ENCODE results near the gene TBC1D7.

Gene TBC1D7

DNA sequence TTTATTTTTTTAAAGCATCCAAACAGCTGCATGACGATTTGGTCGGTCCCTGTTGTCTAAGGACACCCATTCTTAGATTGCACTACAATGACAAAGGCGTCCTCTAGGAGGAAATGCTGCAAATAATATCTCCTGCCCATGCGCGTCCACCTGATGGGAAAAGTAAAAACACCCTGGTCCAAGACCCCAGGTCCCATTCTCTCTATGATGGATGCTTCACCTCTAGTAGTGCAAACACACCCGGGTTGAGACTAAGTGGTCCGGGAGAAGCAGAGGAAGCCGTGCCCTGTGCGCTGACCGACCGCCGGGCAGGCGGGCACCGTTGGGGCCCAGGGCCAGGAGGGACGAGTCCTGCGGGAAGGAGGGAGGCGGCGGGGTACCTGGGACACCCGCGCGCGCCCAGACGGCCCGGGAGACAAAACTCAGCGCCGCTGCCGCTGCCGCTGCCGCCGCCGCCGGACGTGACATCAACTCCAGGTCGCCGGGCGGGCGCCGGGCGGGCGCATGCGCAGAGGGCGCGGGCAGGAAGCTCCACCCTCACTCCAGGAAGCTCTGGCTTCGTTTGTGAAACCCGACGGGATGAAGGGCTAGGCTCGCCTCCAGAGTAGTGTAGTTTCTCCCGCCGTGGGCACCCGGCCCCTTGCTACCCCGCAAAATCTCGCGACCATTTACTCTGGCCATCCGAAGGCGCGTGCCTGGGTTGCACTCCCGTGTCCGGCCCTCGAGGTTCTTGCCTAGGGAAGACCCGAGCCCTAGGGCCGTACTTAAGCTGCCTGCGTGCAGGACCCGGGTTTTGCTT lies at the start of gene TBC1D7:
TSS of gene TBC1D7 (minus strand) at position 462 of the 799 bp plus-strand sequence. CDS start 1,639 bp downstream, outside the sequence.
- peak; percentile 63 for DNase-seq

DNA sequence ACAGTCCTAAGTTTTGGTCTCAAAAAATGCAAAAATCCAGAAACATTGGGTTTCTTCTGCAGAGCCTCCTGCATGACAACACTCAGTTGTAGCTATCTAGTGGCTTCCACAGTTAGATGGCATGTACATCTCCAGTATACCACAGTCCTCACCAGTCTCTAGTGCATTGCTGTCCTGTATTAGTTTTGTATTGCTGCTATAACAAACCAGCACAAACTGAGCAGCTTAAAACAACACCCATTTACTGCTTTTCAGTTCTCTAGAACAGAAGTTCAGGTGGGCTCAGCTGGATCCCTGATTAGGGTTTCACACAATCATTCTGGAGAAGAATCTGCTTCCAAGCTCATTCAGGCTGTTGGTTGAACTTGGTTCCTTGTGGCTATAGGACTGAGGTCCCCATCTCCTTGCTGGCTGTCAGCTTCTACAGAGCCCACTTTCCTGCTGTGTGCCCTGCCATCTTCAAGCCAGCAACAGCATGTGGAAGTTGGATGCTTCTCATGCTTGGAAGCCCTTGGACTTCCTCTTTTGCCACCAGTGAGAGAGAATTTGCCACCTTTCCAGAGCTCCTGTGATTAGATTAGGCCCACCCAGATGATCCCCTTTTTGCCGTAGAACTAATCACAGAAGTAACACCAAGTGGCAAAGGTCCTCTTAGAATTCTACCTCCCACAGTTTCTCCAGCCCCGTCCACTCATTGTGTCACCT lies 48.9 kb upstream of the TBC1D7 start:
- no peak for DNase-seq

DNA sequence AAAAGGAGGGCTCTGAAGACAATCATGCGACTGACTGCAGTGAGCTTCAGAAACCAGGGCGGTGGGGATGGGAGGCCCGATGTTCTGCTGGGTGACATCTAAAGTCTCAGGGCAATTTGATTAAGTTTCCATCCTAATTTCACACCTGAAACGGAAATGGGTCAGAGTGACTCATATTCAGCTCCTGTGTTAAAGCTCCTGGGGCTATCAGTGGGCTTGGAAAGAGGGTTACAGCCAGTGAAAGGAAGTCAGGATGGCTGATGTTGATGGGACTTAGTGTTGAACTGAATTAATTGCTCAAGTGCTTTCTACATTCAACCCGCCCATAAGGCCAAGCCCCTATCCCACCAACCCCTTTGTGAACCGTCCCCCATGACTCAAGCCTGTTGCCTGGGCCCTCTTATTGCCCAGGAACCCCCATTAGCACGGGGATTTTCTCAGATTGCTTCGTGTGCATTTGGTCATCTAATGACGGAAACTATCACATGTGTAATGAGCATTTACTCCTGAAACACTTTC lies 47.1 kb upstream of the TBC1D7 start:
- DNase-seq, result no peak

DNA sequence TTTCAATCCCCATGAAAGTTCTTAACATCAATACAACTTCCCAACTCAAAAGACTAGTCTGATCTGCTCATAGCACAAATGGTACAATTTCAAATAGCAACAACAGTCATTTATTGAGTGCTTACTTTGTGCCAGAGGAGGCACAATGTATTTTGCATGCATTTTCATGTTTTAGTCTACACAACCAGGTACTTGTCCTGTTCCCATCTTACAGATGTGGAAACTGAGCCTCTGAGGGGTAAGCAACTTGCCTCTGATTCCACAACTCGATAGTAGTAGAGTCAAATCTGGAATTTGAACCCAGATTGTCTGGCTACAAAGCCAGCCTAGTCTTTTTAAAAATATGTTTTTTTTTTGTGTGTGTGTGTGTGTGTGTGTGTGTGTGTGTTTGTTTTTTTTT lies 45.6 kb upstream of the TBC1D7 start:
- no peak for DNase-seq

DNA sequence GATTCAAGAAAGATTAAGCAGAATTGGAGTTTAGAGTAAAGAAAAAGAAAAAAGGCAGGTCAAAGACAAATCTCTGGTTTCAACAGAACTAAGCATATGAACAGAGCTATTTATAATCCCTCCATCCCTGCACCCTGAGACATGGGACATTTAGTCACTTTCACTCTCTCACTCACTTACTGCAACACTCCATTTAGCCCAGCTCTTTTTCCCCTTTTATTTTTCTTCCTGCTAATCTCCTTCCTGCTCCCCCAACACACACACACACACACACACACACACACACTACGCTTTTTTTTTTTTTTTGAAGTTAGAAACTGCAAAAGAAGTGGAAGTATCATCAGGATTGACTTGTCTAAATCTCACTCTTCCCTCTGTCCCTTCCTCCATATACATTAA lies 45.1 kb upstream of the TBC1D7 start:
- no peak for DNase-seq

DNA sequence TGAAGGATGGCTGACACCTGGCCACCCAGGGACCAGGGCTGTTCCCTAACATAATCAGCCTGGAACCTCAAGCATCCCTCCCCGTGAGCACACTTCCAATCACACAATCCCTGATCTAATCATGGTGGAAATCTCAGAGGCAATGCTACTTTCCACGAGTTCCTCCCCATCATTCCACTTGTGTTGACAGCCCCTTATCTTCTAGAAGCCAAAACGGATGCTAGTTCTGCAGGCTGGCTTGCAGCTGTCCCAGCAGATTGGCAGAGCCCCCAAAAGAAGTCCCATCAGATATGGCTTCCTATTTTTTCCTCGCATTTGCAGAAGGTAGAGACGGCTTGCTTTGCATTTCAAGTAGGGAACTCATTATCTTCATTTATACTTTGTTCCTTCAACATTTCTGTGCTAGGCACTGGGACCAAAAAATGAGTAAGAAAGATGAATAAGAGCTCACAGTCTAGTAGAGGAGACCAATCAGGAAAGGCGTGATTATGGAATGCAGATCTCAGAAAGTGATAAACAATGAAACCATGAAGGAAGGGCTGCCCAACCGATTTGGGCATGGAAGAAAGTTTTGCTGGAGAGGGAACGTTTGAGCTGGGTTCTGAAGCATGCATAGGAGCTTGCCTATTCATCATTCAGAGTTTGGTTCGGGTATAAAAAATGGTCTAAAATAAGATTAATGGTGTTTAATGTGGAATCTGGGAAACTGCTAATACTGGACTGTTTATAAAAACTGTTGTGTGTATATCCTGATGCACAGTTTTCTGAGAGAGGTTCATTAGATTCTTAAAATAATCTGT lies 44.6 kb upstream of the TBC1D7 start:
- DNase-seq, result no peak

DNA sequence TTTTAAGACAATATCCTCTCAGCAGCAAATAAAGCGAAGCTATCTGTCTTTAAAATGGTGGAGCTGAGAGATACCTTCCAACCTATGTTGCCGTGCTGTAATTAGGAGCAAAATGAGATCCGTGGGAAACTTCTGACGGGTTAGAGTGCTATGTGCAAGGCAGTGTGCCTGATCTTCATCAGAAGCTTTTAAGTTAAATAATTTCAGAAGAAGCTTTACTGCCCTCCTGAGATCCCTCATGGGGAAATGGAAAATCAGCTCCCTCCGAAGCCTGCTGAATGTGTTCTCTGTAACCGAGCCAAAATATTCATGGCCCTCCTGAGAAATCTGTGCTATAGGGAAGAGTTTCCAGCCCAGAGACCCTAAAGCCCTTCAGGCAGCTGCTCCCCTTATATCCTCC lies 43.7 kb upstream of the TBC1D7 start:
- DNase-seq, result no peak

DNA sequence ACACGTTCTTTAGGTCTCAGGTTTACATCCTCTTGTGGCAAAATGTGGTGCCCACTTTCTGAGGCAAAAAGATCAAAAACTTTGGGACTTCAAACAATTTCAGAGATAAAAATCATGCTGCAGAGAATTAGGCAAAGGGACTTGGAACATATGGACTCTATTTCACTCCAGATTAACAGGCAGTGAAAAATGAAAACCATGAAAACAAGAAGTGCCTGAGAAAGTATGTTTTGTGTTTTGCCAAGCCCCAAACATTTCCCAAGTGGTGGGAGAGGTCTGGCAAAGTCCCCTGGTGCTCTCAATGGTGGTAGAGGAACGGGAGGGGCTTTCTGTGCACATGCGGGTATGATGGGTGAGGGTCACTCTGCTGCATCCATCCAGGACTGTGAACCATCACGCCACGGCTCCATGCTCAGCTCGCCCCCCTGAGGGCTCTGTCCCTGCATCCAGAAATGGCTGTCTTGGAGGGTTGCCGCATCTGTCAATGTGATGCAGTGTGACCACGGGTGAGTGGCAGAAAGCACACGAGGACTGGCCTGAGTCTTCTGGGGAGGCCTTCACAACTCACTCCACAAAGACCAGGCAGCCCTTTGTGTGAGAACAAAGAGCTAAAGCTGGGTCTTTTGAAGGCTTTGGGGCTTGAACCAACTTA lies 43.2 kb upstream of the TBC1D7 start:
- DNase-seq, result no peak

DNA sequence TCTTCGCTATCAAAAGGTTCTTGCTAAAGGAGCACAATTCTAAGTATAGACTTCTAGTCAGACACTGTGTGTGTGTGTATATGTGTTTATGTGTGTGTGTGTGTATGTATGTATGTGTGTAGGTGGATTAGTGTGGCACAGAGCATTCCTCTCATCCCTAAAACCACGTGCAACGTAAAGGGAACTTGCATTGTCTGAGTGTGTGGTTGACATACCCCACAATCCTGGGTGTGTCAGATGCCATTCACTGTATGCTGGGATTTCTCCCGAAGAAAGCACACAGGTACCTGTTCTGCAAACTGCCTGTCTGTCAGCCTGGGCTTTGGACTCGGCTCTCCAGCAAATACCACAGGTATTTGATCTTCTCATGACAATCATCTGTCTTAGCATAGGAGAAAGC lies 42.3 kb upstream of the TBC1D7 start:
- DNase-seq, result no peak

DNA sequence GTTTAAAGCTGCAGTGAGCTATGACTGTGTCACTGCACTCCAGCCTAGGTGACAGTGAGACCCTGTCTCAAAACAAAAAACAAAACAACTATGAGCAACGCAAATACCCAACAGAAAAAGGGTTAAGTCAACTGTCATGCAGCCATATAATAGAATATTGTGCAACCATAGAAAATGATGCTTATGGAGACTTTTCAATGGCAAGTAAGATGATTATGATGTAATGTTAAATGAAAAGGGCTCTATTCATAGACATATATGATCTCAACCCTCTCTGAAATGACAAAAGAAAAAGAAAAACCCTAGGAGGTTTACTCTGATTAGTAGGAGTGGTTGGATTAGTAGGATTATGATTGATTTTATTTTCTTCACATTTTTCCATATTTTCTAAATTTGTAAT lies 41.3 kb upstream of the TBC1D7 start:
- no peak for DNase-seq

DNA sequence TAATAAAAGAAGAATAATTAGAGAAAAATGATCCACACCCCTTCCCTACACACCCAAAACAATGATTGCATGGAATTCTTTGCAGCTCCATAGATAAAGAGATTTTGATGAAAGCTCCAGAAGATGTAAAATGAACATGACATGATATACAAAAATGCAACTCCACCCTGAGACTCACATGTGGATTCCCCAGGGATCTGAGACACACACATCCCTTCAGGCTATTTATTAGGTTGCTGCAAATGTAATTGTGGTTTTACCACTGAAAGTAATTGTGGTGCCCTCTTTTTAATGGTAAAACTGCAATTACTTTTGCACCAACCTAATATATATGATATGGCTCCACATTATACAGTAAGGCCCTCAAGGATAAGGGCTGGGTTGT lies 40.4 kb upstream of the TBC1D7 start:
- no peak for DNase-seq

DNA sequence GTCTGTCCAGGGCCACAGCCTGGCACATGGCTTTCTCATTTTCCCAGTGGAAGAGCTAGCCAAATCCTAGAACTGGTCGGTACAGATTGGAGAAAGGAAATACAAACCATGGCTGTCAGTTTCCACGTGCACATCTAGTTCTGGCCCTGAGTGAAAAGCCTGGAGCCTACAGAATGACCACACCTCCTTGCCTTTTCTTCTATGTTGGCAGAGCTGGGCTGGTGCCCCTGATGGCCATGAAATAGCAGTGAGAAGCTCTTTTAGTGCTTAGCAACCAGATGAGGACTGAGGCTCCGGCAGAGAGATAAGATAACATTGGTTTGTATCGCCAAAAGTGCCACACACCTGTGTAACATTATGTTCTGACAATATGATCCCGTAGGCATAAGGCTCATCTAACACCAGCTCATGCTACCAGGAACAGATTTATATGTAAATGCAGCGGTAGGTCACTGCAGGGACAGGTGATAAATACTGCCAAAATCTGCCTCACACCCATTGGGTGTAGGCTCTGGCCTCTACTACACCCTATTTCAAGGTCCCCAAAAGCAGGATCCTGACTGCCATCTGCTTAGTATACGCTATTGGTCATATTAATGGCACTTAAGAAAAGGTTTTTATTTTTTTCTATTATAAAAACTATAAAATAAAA lies 39.9 kb upstream of the TBC1D7 start:
- DNase-seq, result no peak

DNA sequence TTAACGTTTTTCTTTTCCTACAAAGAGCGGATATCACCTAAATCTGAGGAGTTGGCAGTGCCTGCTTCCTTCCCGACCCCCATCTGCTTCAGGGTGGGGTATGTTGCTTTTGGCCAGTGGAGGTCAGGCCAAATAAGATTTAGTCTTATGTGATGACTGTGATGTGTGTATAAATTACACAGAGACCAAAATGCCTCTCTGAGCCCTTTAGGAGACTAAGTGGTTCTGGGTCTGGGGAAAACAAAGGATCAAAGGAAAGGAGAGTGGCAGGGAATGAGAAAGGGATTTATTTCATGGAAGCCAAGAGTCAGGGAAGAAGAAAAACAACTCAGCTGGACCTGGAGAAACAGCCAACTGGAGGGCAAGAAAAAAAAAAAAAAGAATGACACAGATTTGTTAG lies 39.1 kb upstream of the TBC1D7 start:
- no peak for DNase-seq

DNA sequence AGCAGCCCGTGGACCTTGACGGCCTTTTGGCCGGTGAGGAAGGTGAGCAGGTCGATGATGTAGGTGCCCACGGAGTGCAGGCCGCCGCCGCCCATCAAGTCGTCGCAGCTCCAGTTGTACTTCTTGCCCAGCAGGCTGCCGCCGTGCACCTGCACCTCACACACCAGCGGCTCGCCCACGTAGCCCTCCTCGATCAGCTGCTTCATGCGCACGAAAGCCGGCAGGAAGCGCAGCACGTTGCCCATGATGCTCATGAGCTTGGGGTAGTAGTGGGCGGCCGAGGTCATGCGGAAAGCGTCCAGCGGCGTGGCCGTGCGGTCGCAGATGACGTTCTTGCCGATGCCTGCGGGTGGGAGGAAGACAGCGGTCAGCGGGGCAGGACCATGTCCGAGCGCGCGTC lies 37.0 kb upstream of the TBC1D7 start:
- no peak for DNase-seq

DNA sequence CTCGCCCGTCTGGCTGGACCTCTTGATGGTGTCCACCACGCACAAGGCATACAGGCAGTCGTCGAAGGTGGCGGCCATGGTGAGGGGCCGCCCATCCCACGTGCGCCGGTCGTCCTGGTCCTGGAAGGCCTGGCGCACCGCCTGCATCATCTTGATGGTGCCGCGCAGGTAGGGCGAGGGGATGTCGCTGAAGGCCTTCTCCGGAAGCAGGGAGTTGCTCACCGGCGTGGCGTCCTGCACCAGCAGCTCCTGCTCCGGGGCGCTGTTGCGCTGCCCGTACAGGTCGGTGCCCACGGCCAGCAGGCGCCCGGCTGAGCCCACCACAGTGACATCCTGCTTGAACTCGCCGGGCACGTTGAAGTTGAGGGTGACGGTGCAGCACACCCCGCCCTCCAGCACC lies 36.5 kb upstream of the TBC1D7 start:
- no peak for DNase-seq

DNA sequence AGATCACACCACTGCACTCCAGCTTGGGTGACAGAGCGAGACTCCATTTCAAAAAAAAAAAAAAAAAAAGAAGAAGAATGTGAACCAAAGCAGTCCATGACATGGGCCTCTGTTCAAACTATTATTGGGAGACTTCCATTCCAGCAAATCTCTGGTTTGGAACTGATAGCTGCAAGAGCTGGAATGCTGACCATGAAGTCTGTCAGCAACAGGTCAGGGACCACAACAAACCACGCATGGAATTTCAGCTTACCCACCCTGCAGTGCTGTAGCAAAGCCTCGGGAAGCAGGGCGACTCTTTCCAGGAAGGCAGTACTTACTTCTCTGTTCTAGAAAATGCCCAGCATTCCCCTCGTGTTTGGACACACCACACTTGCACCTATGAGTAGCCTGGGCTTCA lies 34.1 kb upstream of the TBC1D7 start:
- DNase-seq, result no peak

DNA sequence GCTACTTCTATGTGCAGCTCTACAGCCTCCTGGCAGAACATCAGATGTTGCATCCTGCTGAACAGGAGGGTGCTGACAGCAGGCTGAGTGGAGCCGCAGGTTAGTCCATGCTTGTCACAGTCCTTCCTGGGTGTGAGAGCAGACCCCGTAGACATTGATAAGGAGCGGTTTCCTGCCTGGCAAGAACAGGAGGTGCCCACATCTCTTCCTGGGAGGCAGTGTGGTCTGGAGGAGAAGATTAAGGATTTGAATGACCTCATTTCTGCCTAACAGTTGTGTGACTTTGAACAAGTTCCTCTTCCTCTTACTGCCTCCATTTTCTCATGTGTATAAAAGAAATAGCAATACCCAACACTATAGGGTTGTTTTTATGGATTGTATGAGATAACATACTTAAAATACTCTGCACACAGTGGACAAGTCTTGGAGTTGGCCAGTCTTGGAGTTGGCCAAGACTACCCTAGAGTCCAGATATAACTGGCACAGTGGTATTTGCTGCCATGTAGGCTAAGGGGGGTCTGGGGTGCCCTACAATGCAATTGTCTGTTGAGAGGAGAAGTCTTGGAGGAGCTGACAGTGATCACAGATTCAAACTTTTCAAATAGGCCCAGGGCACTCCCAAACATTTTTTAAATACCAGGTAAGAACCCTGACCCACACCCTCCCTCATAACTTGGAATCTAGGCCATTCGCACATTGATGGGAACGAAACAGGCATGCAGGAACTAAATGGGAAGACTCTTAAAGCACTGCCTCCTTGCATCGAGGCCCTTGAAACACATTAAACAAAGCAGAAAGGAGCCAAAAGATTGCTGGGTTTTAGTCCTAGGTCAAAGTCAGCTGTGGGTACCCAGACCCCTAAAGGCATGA lies 32.6 kb upstream of the TBC1D7 start:
- DNase-seq, result no peak

DNA sequence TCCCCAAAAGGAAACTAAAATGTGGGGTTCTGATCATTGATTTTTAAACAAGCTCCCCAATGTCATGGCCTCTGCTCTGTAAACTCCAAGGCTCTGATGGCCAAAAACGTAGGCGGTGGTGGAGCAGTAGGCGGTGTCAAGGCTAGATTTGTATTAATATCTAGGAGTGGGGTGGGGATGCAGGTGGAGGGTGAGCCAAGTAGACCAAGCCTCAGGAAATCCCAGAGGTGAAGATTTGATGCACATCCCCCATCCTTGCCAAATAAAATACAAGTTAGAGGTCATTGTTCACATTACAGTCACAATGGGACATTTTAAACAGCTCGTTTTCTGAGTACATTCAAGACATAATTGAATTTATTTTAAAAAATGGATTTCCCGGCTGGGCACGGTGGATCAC lies 30.9 kb upstream of the TBC1D7 start:
- no peak for DNase-seq

DNA sequence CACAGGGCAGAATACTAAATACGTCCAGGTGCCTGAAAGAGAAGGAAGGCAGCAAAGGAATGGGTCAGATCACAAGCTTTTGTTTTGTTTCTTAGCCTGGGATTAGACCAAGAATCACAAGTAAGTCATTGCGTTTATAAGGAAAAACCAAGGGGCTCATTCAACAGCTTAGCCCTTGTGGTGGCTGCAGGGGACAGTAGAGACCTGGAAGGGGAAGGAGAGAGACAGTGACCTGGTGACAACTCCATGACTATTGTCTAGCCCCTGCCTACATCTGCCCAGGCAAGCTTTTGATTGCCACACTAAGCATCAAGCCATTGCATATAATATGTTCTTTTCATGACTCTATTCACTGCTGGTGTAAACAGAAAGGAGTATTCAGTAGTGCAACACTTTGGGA lies 30.2 kb upstream of the TBC1D7 start:
- DNase-seq, result no peak

DNA sequence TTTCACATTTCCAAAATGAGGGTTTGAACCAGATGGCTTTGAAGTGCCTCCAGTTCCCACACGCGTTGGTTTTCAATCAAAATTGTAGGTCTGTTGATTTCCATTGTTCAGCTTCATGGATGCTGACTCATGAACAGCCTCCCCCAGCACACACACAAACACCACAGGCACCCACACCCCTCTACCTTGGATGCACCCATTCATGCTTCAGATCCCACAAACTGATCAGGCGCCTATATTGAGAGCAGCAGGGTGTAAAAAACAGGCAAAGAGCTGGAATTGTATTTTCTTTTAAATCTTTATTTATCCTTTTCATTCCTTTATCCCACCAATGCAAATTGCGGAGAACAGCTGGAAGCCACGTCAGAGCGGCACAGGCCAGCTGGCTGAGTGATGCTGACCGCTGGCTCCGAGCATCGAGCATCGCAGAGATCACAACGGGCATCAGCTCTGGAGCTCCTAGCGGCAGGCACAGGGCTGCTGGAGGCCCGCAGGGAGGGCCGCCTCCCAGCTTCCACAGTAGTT lies 29.3 kb upstream of the TBC1D7 start:
- no peak for DNase-seq
